Bronchial smooth muscle cell (primary cell): ENCODE data around the gene ZACN. TPM values are rescaled to one million over a fixed set of nuclear protein-coding genes. Genes with fewer than 3 reads are reported as not detected.

Experiments
- total RNA-seq: library from RNA; depleted of rRNA; stranded (reverse); fragments of >200 nt; gene quantifications from 2 replicates; pipeline ENCODE4 v1.2.1, GENCODE V29; 2014

ZACN gene
- total RNA-seq, result under 0.01 TPM in 1 of 2 replicates, not detected in the other

GRCh38 chr17:76078860-76079534 lies at the start of gene ZACN:
Gene ZACN, plus strand, starts transcription at chr17:76079182. Its CDS starts 83 bp downstream, at chr17:76079265.

GRCh38 chr17:76072148-76072858 lies 6.7 kb upstream of the ZACN start, which contains the start of gene SRP68:
Gene SRP68, minus strand, starts transcription at chr17:76072517. Its CDS starts 26 bp downstream, at chr17:76072491.

GRCh38 chr17:76074390-76075363 lies 4.3 kb upstream of the ZACN start, which contains the start of gene GALR2:
Gene GALR2, plus strand, starts transcription at chr17:76074781. Its CDS starts 103 bp downstream, at chr17:76074884.

GRCh38 chr17:76103274-76104139 lies 24.5 kb downstream of the ZACN start, which contains the start of gene EXOC7:
Gene EXOC7, minus strand, starts transcription at chr17:76103787. Its CDS starts 95 bp downstream, at chr17:76103692.

Other genes starting within 250 kb of the ZACN start
- 1.6 and 2.5 TPM in 2 replicates for gene UNC13D, start 234.8 kb upstream of the ZACN start, total RNA-seq
- gene WBP2, start 223.8 kb upstream of the ZACN start, total RNA-seq, result 22.7 and 36.3 TPM in 2 replicates
- gene TRIM47, start 200.6 kb upstream of the ZACN start, total RNA-seq, result 8.4 and 23.0 TPM in 2 replicates
- gene TRIM65, start 182.2 kb upstream of the ZACN start, total RNA-seq, result 8.7 and 12.3 TPM in 2 replicates
- 21.5 and 26.8 TPM in 2 replicates for gene MRPL38, start 174.3 kb upstream of the ZACN start, total RNA-seq
- gene FBF1, start 138.1 kb upstream of the ZACN start, total RNA-seq, result 9.8 and 16.6 TPM in 2 replicates
- gene ACOX1, start 100.0 kb upstream of the ZACN start, total RNA-seq, result 50.6 and 61.0 TPM in 2 replicates
- gene TEN1, start 99.9 kb upstream of the ZACN start, total RNA-seq, result 13.1 and 21.3 TPM in 2 replicates
- gene CDK3, start 78.3 kb upstream of the ZACN start, total RNA-seq, result 1.4 and 3.0 TPM in 2 replicates
- 0.09 and 0.16 TPM in 2 replicates for gene EVPL, start 51.9 kb upstream of the ZACN start, total RNA-seq
- 26.4 and 32.6 TPM in 2 replicates for gene SRP68, start 6.7 kb upstream of the ZACN start, total RNA-seq
- not detected in 2 replicates for gene GALR2, start 4.4 kb upstream of the ZACN start, total RNA-seq
- 90.0 and 119 TPM in 2 replicates for gene EXOC7, start 24.6 kb downstream of the ZACN start, total RNA-seq
- gene FOXJ1, start 62.1 kb downstream of the ZACN start, total RNA-seq, result not detected in 2 replicates
- 0.32 and 0.34 TPM in 2 replicates for gene RNF157, start 161.3 kb downstream of the ZACN start, total RNA-seq
- 1.5 and 1.9 TPM in 2 replicates for gene UBALD2, start 186.2 kb downstream of the ZACN start, total RNA-seq
- 3.0 and 5.5 TPM in 2 replicates for gene QRICH2, start 229.1 kb downstream of the ZACN start, total RNA-seq